CD4-positive, alpha-beta T cell (primary cell): ENCODE data around the gene SAG. TPM values are rescaled to one million over a fixed set of nuclear protein-coding genes. Genes with fewer than 3 reads are reported as not detected.

ENCODE experiments used
- ATAC-seq: fragments of 200-7000 bp; cut with Tn5 transposase; one replicate; pipeline ENCODE4 v1.10.0; 2022; ENCODE audit warnings: mild to moderate bottlenecking; ENCODE audit not compliant: poor library complexity
- CTCF ChIA-PET: fragments of 350-600 bp; sonication (Branson Sonifier 250); formaldehyde crosslinking; loops from one replicate; lab custom pipeline; 2021; ENCODE audit warnings: antibody characterized with exemption, inconsistent platforms; lab: Charles Lee
- POLR2A ChIA-PET: fragments of 350-600 bp; sonication (Branson Sonifier 250); formaldehyde crosslinking; loops from one replicate; lab custom pipeline; 2021; ENCODE audit warnings: antibody characterized with exemption, inconsistent platforms; lab: Charles Lee
- DNase-seq, 14 experiments: peaks; one replicate each; pipeline ENCODE4 v3.0.0-alpha.2; 2013 to 2020; ENCODE audit warnings: mixed read lengths in 2 of 14
- H3K27ac ChIP-seq, 2 donors: one replicate each; pipeline versions ENCODE4 v1.5.1 to v1.7.0; 2013; ENCODE audit warnings: low read length in 2 of 2, low read depth in 1 of 2, mild to moderate bottlenecking in 1 of 2
- H3K27me3 ChIP-seq, 2 experiments: 1 replicate in 1 of 2; 2 replicates in 1 of 2; pipeline versions ENCODE4 v1.6.1 to v1.7.0; 2013; ENCODE audit warnings: low read length in 2 of 2, control low read depth in 1 of 2, mild to moderate bottlenecking in 1 of 2, moderate library complexity in 1 of 2; ENCODE audit not compliant: insufficient read depth in 2 of 2, control insufficient read depth in 1 of 2
- H3K36me3 ChIP-seq: one replicate; pipeline ENCODE4 v1.6.1; 2013; ENCODE audit warnings: low read length, control low read depth; ENCODE audit not compliant: insufficient read depth
- H3K4me1 ChIP-seq: one replicate; pipeline ENCODE4 v1.6.1; 2013; ENCODE audit warnings: low read length, control low read depth; ENCODE audit not compliant: insufficient read depth
- H3K4me3 ChIP-seq: one replicate; pipeline ENCODE4 v1.5.1; 2013; ENCODE audit warnings: mild to moderate bottlenecking, low read length, moderate library complexity
- H3K9me3 ChIP-seq, 2 experiments: 1 replicate in 1 of 2; 2 replicates in 1 of 2; pipeline versions ENCODE4 v1.6.1 to v1.7.0; 2013; ENCODE audit warnings: low read length in 2 of 2, mild to moderate bottlenecking in 2 of 2, control low read depth in 1 of 2, moderate library complexity in 1 of 2; ENCODE audit not compliant: control insufficient read depth in 1 of 2, insufficient read depth in 1 of 2
- H3K27ac Mint-ChIP-seq: one replicate; pipeline ENCODE4 v1.8.0; 2020; ENCODE audit warnings: mixed read lengths
- H3K27me3 Mint-ChIP-seq: one replicate; pipeline ENCODE4 v1.8.0; 2021; ENCODE audit warnings: mixed read lengths
- H3K36me3 Mint-ChIP-seq: one replicate; pipeline ENCODE4 v1.8.0; 2021; ENCODE audit warnings: low read depth, mixed read lengths
- H3K4me1 Mint-ChIP-seq: one replicate; pipeline ENCODE4 v1.8.0; 2021; ENCODE audit warnings: low read depth, mixed read lengths
- H3K4me3 Mint-ChIP-seq: one replicate; pipeline ENCODE4 v1.8.0; 2020; ENCODE audit warnings: mild to moderate bottlenecking, mixed read lengths
- H3K9me3 Mint-ChIP-seq: one replicate; pipeline ENCODE4 v1.8.0; 2020; ENCODE audit warnings: mixed read lengths
- intact Hi-C, 2 experiments: fragments of 100-400 bp; cut with DNase I in 1 of 2; cut with micrococcal nuclease in 1 of 2; formaldehyde crosslinking; loops; one replicate each; pipeline versions ENCODE4 v1.15.1 to v1.9.0; 2023 to 2025; cut with DNase I, micrococcal nuclease
- total RNA-seq, 174 experiments: library from RNA in 2 of 174; stranded (reverse) in 2 of 174; gene quantifications; one replicate each; pipeline ENCODE4 v1.2.3 and lab custom pipeline; 2021 to 2026
- TF ChIP-seq, protein P1 (sequence below): fragments of 200-600 bp; IDR thresholded peaks from one replicate; pipeline ENCODE4 v1.8.0; 2022; ENCODE audit warnings: antibody characterized with exemption, mild to moderate bottlenecking

The SAG gene
- total RNA-seq, 2 experiments from 2014 or later: 0.03 to 0.22 TPM

DNA sequence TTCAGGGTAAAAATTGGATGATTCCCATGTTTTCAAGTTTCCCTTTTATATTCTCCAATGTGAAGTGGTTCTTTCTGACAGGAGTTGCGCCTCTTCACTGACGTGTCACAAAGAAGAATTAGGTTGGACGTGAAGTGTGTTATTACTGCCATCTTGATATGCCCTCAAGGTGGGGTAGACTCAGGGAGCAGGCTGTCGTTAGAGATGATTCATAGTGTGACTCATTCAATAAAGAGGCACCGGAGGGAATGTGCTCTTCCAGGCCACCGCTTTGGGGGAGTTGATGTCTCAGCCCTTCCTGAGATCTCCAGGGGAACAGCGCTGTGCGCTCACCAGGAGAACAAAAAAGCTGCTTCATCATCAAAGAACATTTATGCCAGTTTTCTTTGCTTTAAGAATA is 43.1 kb downstream of the SAG start:
- TF ChIP-seq, protein P1, sequence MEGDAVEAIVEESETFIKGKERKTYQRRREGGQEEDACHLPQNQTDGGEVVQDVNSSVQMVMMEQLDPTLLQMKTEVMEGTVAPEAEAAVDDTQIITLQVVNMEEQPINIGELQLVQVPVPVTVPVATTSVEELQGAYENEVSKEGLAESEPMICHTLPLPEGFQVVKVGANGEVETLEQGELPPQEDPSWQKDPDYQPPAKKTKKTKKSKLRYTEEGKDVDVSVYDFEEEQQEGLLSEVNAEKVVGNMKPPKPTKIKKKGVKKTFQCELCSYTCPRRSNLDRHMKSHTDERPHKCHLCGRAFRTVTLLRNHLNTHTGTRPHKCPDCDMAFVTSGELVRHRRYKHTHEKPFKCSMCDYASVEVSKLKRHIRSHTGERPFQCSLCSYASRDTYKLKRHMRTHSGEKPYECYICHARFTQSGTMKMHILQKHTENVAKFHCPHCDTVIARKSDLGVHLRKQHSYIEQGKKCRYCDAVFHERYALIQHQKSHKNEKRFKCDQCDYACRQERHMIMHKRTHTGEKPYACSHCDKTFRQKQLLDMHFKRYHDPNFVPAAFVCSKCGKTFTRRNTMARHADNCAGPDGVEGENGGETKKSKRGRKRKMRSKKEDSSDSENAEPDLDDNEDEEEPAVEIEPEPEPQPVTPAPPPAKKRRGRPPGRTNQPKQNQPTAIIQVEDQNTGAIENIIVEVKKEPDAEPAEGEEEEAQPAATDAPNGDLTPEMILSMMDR: no peak

DNA sequence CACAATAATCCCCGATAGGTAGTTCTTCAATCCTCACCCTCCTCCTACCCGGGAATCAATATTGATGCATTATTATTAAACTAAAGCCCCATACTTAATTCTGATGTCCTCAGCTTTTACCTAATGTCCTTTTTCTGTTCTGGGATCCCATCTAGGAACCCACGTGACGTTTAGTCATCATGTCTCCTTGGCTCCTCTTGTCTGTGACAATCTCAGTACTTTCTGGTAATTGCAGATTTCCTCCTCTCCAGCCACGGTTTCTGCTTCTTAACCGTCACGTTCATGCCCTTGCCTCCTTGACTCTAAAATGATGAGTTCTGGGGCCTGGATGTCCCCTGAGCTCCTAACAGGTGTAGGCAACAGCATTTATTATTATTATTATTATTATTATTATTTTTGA is 43.8 kb downstream of the SAG start:
- H3K27me3 ChIP-seq: no peaks in the 10 kb centered on the region
- no peaks in the 10 kb centered on the region for H3K27me3 Mint-ChIP-seq
- H3K27ac ChIP-seq: no peak overlapping the region
- POLR2A ChIA-PET: no interaction called here
- DNase-seq (peak in 2 of 14 experiments; percentile 30 to 47), ATAC-seq (no peak)
- TF ChIP-seq, protein P1: no peak
- peaks cover 16% of the 10 kb centered on the region for H3K36me3 Mint-ChIP-seq
- no peaks in the 10 kb centered on the region for H3K9me3 ChIP-seq
- H3K4me1 ChIP-seq: peaks cover 41% of the 10 kb centered on the region
- CTCF ChIA-PET: no interaction called here
- H3K9me3 Mint-ChIP-seq: no peaks in the 10 kb centered on the region
- peaks cover 64% of the 10 kb centered on the region for H3K4me1 Mint-ChIP-seq
- no peak overlapping the region for H3K4me3 ChIP-seq
- H3K27ac Mint-ChIP-seq: no peak overlapping the region
- H3K36me3 ChIP-seq: no peaks in the 10 kb centered on the region
- H3K4me3 Mint-ChIP-seq: peak overlapping the region; percentile 7
- intact Hi-C loops: loop anchor here in 1 of 2 experiments (5.0 to 10.0 kb wide), 3 partner anchors 59 to 1037 kb away; no protein-coding TSS in a partner anchor

More for the DNA sequence above, 43.1 kb downstream of the SAG start:
- Mint-ChIP-seq H3K36me3 (peaks cover 10% of the 10 kb centered on the region), H3K4me1 (peaks cover 57% of the 10 kb centered on the region), H3K4me3 (peak overlapping the region; percentile 43), H3K27me3 (no peaks in the 10 kb centered on the region), H3K27ac (peak overlapping the region; percentile 33), H3K9me3 (no peaks in the 10 kb centered on the region)
- Histone ChIP-seq H3K4me3 (no peak overlapping the region), H3K9me3 (no peaks in the 10 kb centered on the region), H3K27me3 (no peaks in the 10 kb centered on the region), H3K36me3 (no peaks in the 10 kb centered on the region), H3K27ac (no peak overlapping the region), H3K4me1 (peaks cover 35% of the 10 kb centered on the region)
- POLR2A ChIA-PET: interaction anchor here (0.6 kb wide), 1 partner anchor 1144 kb away, joined by 3 read pairs; no protein-coding TSS in a partner anchor
- DNase-seq: peak in 6 of 14 experiments; percentile 19 to 64 (median 42)
- CTCF ChIA-PET: no interaction called here
- intact Hi-C loops: loop anchor here in 1 of 2 experiments (5.0 to 10.0 kb wide), 3 partner anchors 58 to 1036 kb away; no protein-coding TSS in a partner anchor
- no peak for ATAC-seq

DNA sequence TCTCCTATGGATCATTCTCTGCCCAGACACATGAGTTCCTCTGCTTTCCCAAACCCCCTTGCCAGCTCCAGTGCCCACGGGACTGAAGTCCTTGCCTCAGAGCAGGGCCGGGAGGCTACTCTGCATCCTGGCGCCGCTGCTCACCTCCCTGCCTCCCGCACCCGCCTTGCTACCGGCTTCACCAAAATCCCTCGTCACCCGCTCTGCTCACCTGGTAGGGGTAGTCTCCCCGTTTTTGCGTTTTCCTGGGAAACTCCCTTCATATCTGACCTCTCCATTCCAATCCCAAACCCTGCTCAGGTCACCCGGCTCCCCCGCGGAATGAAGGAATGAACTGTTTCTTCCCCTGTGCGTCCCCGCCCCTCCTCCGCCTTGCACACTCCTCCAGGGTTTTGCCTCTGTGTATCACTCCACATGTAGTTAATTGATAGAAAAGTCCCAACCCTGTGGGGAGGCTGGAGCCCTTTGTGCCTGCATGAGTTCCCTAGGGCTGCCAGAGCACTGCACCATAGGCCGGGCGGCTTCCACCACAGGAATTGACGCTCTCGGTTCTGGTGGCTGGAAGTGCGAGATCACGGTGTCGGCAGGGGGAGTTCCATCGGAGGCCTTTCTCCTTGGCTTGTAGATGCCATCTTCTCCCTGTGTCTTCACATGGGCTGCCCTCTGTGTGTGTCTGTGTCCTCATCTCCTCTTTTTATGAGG is 44.7 kb downstream of the SAG start:
- Histone ChIP-seq H3K27me3 (no peaks in the 10 kb centered on the region), H3K36me3 (no peaks in the 10 kb centered on the region), H3K9me3 (no peaks in the 10 kb centered on the region), H3K4me1 (peaks cover 48% of the 10 kb centered on the region), H3K27ac (no peak overlapping the region), H3K4me3 (no peak overlapping the region)
- ATAC-seq (no peak), DNase-seq (no peak)
- POLR2A ChIA-PET: no interaction called here
- H3K27me3 Mint-ChIP-seq: no peaks in the 10 kb centered on the region
- peak overlapping the region; percentile 48 for H3K27ac Mint-ChIP-seq
- peak overlapping the region; percentile 76 for H3K4me3 Mint-ChIP-seq
- TF ChIP-seq, protein P1: no peak
- CTCF ChIA-PET: no interaction called here
- intact Hi-C loops: loop anchor here in 1 of 2 experiments (5.0 to 10.0 kb wide), 3 partner anchors 60 to 1037 kb away; no protein-coding TSS in a partner anchor
- H3K4me1 Mint-ChIP-seq: peaks cover 73% of the 10 kb centered on the region
- H3K36me3 Mint-ChIP-seq: peaks cover 24% of the 10 kb centered on the region
- no peaks in the 10 kb centered on the region for H3K9me3 Mint-ChIP-seq
